Erythroblast (primary cell): ENCODE data around the gene NRBF2.

ENCODE experiments used
- GATA1 ChIP-seq: IDR thresholded peaks from 2 replicates; pipeline ENCODE4 v1.6.1; 2011; ENCODE audit warnings: low read depth, mild to moderate bottlenecking, control low read depth, low read length, moderate library complexity
- POLR2A ChIP-seq: IDR thresholded peaks from 2 replicates; pipeline ENCODE4 v1.6.1; 2011; ENCODE audit warnings: mild to moderate bottlenecking, low read length

DNA sequence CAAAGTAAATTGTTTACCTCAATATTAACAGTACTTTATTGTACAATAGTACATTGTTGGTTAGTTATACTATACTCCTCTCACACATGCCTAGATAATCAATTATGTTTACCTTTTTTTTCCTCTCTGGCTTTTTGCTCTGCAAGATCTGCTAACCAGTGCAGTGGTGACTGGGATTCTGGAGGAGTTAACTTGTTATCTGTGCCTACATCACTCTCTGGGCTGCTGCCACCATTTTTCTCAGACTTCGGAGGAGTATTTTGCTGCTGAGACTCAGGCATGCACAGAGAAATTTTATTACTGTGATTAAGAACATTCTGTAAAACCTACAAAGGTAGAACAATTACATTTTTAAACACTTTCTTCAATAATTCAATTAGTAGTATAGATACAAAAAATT lies 59.7 kb downstream of the NRBF2 start:
- TF ChIP-seq POLR2A, result no peak
- no peak for TF ChIP-seq GATA1
